Lung microvascular endothelial cell (primary cell): ENCODE measurements around the gene TIMM17A. TPM values are rescaled to one million over a fixed set of nuclear protein-coding genes. Genes with fewer than 3 reads are reported as not detected.
"Not testable (repeated sequence)": the region's sequence is repeated elsewhere in the genome, so short reads cannot be mapped to it uniquely, and the experiment has no call there.

ENCODE experiments used
- DNase-seq, 2 donors: peaks; one replicate each; pipeline versions ENCODE4 v3.0.0 to v3.0.0-alpha.2; 2010; ENCODE audit warnings: low read depth in 2 of 2
- total RNA-seq: library from RNA; depleted of rRNA; stranded (reverse); fragments of >200 nt; gene quantifications from 2 replicates; pipeline ENCODE4 v1.2.1, GENCODE V29; 2014

Gene TIMM17A
- total RNA-seq, 1 donor from 2014 or later = 49.2 TPM

DNA sequence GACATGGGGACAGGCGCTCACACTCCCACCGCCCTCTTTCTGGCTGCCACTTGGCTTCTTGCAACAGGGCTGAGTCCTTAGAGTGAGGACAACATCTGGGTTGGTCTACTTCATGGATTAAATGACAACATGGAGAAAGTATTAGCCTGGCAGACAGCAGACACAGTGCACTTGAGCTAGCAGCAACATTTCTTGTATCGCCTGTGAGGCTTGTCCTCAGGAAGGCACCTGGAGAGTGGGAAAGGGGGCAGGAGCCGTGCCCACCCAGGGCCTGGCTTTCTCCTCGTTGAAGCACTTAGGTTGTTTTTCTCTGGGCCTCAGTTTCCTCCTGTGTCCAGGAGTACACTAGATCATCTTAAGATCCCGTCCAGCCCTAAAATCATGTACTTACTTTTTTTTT is 58.8 kb downstream of the TIMM17A start:
- no peak for DNase-seq

DNA sequence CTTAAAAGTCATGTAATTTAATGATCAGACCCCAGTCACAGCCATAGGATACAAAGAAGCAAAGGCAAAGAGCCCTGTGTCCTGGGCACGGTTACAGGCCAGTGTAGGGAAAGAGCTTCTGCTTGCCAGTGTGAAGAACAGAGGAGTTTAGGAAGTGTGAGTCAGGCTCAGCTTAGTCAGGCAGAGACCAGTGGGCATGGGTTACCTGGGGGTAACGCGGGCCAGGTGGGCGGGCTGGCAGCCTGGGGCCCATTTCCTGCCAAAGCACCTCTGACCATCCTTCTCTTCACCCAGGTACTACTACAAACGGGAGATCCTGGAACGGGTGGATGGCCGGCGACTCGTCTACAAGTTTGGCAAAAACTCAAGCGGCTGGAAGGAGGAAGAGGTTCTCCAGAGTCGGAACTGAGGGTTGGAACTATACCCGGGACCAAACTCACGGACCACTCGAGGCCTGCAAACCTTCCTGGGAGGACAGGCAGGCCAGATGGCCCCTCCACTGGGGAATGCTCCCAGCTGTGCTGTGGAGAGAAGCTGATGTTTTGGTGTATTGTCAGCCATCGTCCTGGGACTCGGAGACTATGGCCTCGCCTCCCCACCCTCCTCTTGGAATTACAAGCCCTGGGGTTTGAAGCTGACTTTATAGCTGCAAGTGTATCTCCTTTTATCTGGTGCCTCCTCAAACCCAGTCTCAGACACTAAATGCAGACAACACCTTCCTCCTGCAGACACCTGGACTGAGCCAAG is 59.8 kb downstream of the TIMM17A start:
- no peak for DNase-seq

DNA sequence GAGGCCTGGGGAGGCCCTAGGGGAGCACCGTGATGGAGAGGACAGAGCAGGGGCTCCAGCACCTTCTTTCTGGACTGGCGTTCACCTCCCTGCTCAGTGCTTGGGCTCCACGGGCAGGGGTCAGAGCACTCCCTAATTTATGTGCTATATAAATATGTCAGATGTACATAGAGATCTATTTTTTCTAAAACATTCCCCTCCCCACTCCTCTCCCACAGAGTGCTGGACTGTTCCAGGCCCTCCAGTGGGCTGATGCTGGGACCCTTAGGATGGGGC is 60.3 kb downstream of the TIMM17A start:
- DNase-seq = no peak

DNA sequence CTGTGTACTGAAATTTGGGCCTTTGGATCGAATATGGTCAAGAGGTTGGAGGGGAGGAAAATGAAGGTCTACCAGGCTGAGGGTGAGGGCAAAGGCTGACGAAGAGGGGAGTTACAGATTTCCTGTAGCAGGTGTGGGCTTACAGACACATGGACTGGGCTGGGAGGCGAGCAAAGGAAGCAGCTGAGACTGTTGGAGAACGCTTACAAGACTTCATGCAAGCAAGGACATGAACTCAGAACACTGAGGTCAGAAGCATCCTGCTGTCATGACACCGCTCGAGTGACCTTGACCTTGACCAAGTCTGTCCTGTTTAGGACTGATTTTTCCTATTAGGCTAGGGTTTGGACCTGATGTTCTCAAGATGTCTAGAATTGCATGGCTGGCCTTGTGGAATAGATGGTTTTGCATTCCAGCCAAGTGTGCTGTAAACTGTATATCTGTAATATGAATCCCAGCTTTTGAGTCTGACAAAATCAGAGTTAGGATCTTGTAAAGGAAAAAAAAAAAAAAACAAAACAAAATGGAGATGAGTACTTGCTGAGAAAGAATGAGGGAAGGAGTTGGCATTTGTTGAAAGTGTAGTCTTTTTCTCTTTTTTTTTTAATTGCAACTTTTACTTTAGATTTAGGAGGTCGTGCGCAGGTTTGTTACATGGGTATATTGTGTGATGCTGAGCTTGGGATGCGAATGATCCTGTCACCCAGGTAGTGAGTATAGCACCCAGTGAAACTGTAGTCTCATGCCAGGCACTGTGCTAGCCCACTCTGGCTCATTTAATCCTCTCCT is 60.9 kb downstream of the TIMM17A start:
- no peak for DNase-seq

DNA sequence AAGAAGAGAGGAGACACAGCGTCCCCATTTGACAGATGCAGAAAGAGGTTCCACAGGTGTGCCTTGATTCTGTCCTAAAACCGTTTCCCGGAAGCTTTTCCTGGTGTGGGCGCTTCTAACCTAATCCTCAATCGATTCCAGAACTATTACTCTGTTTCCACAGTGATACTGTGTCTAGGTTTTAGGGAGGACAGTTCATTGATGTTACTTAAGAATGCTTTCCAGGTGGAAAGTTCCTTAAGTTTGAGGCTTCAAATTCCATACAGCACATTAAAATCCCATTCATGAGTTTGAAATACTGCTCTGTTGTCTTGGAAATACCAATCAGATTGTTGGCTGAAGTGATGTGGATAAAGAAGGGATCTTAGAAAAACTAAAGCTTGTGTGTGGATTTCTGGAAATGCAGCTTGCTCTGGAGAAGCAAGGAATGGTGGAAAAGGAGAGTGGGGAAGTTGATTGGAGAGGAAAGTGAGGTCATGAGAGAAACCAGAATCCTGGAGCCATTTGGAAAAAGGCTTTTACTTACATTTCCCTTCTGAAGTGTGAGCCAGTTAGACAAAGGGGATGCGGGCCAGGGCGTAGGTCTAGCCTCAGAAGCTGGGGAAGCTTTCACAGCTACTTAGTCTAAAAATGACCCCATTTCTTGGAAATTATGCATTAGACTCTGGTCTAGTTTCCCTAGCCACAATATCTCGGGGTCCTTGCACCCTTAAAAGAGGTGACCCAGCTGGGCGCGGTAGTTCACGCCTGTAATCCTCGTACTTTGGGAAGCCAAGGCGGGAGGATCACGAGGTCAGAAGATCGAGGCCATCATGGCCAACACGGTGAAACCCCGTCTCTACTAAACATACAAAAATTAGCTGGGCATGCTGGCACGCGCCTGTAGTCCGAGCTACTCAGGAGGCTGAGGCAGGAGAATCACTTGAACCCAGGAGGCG is 61.8 kb downstream of the TIMM17A start:
- DNase-seq = no peak

DNA sequence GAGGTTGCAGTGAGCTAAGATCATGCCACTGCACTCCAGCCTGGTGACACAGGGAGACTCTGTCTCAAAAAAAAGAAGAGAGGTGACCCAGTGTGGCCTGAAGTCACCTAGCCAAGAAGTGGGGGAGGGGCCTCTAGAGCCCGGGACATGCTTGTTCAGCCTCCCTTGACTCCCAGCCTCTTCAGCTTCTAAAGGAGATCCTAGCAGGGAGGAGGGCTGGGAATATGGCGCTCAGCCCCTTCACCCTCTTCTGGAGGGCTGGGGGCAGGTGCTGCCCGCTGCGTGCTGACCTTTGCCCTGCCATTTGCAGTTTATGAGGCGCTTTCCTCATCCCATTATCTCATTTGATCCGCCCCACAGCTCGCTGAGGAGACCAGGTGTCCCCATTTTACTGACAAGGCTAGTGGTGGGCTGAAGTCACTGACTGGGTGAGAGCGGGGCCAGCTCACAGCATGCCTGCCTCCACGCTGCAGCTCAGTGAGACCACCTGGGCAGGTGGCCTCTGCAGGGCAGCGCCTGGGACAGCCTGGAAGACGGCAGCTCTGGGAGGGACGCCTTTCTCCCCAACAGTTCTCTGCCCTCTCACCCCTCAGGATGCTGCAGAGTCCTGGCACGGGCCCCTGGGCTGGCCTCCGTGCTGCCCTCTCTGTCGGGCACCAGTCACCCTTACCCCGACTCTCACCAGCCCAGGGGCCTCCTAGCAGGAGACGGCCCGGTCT is 62.6 kb downstream of the TIMM17A start:
- no peak for DNase-seq

DNA sequence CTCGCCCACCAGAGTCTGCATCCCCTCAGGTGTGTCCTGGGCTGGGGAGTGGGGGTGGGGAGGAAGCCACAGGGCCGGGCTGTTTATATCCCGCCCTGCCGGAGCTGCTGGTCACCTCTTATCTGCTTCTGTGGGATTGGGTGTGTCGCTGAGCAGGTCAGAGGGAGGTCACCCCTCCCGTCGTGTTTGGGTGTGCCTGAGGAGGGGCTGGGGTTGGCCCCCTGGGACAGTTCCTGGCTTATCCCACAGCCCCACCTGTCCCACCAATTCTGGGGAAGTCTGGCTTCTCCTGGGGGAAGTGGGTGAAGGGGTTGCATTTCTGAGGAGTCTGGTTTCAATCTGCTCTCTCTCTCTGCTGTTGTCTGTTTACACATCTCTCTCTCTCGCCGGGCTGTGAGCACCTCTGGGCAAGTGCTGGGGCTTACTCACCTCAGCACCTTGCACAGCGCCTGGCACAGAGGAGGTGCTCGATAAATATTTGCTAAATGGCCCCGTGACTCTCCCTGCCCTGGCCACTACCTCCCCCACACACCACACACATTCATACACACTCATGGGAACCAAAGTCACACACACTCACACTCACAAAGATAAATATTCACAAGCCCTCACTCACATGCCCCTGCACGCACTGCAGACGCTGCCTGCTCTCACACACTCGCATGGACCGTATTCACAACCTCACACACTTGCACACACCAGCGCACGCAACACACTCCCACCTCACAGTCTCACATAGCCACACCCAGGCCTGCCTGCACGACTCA is 63.3 kb downstream of the TIMM17A start:
- no peak for DNase-seq

DNA sequence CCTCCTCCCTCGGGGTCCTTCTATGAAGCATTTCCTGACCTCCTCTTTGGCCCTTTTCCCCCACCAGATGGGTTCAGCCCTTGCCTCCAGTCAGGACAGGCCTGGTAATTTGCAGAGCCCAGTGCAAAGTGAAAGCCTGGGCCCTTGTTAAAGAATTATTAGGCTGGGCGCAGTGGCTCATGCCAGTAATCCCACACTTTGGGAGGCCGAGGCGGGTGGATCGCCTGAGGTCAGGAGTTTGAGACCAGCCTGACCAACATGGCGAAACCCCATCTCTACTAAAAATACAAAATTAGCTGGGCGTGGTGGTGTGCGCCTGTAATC is 63.9 kb downstream of the TIMM17A start:
- DNase-seq = not testable (repeated sequence)

Other genes with a start within 250 kb of the TIMM17A start
- 15.7 and 17.0 TPM in 2 replicates for gene IPO9, start 126.3 kb upstream of the TIMM17A start, total RNA-seq
- 7.4 and 9.1 TPM in 2 replicates for gene SHISA4, start 66.6 kb upstream of the TIMM17A start, total RNA-seq
- gene LMOD1, start 9.0 kb upstream of the TIMM17A start, total RNA-seq = not detected in 2 replicates
- 24.2 and 31.2 TPM in 2 replicates for gene RNPEP, start 27.1 kb downstream of the TIMM17A start, total RNA-seq
- gene ELF3, start 55.1 kb downstream of the TIMM17A start, total RNA-seq = under 0.01 TPM in 1 of 2 replicates, not detected in the other
- gene GPR37L1, start 167.4 kb downstream of the TIMM17A start, total RNA-seq = under 0.01 TPM in 1 of 2 replicates, not detected in the other
- gene ARL8A, start 189.2 kb downstream of the TIMM17A start, total RNA-seq = 16.8 and 25.2 TPM in 2 replicates
- gene PTPN7, start 205.1 kb downstream of the TIMM17A start, total RNA-seq = not detected in 2 replicates
- gene LGR6, start 238.3 kb downstream of the TIMM17A start, total RNA-seq = not detected in 2 replicates